ENCODE data around the gene NDUFS1. TPM values are rescaled to one million over a fixed set of nuclear protein-coding genes. Genes with fewer than 3 reads are reported as not detected.
"Not testable (repeated sequence)": the region's sequence is repeated elsewhere in the genome, so short reads cannot be mapped to it uniquely, and the experiment has no call there.

Gene NDUFS1
- total RNA-seq = 100 to 1,000 TPM; 236 to 289 TPM
- long read RNA-seq, full-length matches to known transcripts = 207 of 231 reads
- long read RNA-seq, partial matches to known transcripts = 11 of 231 reads
- long read RNA-seq, other reads (novel, unspliced or antisense) = 13 of 231 reads

DNA sequence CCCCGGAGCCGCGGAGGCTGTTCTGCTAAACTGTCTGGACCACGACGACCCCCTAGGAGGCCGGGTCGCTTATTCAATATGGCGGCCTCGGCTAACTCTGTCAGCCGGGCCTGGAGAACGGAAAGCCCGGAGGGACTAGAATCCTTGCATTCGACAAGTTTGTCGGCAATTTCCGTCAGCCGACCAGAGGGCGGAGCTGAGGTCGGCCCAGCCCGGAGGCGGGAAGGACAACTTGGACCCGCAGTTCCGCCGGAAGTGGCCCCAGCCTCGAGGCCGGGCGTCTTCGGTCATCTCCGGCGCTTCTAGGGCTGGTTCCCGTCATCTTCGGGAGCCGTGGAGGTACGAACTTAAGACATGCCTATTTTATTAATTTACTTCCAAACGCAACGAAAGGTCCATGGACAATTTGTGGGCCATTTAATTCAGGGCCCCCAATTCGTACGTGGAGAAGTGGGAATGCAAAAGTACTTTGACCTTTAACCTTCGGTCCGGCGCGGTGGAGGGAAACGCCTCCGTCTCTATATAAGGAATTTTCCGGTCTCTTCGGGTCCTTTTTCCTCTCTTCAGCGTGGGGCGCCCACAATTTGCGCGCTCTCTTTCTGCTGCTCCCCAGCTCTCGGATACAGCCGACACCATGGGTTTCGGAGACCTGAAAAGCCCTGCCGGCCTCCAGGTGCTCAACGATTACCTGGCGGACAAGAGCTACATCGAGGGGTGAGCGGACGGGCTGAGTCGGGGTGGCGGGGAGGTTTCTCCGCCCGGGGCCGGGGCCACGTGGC, at the start of gene NDUFS1, which contains the start of gene EEF1B2:
NDUFS1 (minus strand) TSS at position 99 of the 779 bp plus-strand sequence. CDS start 5,766 bp downstream, outside the sequence.
EEF1B2 (plus strand) TSS at position 550 of the 779 bp plus-strand sequence; CDS start at position 635, 85 bp downstream.
- ATAC-seq (peak; percentile 96 to 97), DNase-seq (peak; percentile 98)
- intact Hi-C loops (cut with DNase I) = loop anchor here in 1 of 2 donors (5.0 to 10.0 kb wide), 2 partner anchors 118 to 285 kb away; partner anchors contain the start of gene ADAM23

DNA sequence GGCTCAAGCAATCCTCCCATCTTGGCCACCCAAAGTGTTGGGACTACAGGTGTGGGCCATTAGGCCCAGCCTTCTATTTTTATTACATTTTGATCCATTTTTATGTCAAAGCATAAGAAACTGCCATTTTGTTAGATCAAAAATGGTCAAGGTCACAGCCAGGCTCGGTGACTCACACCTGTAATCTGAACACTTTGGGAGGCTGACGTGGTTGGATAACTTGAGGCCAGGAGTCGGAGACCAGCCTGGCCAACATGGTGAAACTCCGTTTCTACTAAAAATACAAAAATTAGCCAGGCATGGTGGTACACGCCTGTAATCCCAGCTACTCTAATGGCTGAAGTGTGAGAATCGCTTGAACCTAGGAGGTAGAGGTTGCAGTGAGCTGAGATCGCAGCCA, 49.7 kb upstream of the NDUFS1 start:
- ATAC-seq (no peak), DNase-seq (no peak)
- intact Hi-C loops (cut with DNase I) = no loop called here

DNA sequence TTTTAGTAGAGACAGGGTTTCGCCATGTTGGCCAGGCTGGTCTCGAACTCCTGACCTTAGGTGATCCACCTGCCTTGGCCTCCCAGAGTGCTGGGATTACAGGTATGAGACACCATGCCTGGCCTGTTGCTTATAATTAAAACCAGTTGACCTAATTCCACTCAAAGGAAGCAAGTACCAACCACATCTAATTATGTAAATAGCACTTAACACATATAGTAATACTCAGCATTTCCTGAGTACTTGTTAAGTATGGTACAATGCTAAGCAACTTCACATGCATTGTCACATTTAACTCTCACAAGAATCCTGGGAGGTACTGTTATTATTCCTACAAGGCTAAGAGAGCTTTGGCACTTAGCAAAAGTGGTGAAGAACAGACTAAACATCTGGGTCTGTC, 48.1 kb upstream of the NDUFS1 start:
- ATAC-seq; DNase-seq; intact Hi-C loops (cut with DNase I): not testable (repeated sequence)

DNA sequence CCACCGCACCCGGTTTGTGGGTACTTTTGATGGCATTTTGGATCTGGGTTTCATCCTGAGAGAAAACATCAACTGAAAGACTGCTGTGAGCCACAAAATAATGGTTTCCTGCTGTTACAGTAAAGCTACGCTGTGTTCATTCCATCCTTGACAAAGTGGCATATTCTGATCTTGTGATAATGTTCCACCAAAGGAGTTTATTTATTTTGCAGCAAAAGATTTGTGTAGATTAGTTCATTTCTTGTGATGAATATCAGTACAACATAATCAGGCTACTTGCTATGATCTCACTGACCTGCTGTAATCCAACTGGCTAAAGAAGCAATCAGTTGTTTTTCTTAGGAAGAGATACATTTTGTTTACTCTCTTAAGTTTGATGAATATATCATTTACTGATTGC, 45.5 kb upstream of the NDUFS1 start:
- intact Hi-C loops (cut with DNase I) = no loop called here
- DNase-seq (no peak), ATAC-seq (no peak)

DNA sequence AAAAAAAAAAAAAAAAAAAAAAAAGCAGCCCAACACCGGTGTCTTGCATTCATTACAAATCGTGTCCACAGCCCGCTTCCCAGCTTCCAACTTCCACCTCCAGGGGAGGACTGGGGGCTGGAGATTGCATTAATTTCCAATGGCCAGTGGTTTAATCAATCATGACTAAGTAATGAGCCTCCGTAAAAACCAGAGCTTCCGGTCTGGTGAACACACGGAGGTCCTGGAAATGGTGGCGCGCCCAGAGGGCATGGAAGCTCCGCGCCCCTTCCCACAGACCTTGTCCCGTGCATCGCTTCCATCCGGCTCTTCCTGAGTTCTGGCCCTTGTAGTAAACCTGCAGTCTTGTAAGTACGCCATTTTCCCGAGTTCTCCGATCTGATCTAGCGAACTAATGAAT, 44.1 kb upstream of the NDUFS1 start:
- ATAC-seq (no peak), DNase-seq (no peak)
- intact Hi-C loops (cut with DNase I) = no loop called here

DNA sequence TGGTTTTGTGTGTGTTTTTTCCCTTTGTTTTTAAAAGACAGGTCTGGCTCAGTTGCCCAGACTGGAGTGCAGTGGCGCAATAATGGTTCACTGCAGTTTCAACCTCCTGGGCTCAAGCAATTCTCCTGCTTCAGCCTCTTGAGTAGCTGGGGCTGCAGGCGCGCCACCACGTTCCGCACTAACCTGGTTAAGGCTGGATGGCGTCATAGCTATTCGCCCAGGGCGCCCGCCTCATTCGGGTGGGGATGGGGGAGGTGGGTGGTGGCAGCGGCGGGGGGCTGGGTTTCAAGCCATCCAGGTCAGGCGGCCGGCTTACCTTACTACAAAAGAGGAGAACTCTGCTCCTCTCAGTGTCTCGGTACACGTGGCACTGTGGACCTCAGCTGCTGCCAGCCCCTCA, 43.2 kb upstream of the NDUFS1 start:
- no peak for DNase-seq
- ATAC-seq = no peak
- intact Hi-C loops (cut with DNase I) = no loop called here

DNA sequence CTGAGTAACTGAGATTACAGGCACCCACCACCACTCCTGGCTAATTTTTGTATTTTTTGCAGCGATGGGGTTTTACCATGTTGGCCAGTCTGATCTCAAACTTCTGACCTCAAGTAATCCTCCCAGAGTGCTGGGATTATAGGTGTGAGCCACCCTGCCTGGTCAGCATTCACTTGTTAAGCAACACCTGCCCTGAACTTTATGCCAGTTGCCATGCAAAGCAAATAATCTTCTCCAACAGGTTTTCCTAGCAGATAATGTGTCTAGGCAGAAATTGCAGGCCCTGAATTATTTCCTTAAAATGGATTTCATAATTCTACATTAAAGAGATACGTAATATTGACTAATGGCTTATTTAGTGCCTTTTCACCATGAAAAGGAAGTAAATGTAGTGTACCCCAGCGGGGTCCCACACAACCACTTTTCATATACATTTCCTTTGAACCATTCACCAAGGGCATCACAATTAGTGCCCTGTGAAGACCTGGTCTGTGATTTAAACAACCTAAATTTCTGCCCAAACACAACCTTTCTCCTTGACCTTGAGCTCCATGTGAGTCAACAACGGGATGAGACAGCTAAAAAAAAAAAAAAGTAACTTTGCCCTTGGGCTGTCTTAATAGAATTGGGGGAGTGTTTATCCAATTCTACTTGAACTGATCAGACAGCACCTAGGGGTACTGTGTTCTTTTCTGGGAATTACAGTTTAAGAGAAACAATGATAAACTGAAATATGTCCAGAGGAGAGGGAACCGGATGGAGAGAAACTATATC, 42.0 kb upstream of the NDUFS1 start:
- intact Hi-C loops (cut with DNase I) = no loop called here
- DNase-seq = no peak

DNA sequence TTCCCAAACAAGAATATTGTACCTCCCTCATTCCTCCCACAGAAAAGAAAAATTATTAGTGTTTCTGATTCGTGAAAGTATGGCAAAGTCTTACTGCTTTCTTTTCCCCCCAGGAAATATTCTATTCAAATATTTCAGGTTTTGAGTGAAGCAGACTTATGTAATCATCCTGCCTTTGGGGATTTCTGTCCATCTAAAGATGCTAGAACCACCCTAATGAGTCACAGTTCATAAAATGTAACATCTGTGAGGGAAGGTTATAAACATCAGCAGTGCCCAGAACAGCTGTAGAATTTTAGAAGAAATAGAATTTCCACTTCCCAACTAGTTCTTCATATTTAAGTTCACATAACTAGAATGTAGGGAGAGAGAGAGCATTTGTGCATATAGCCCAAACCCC, 39.4 kb upstream of the NDUFS1 start:
- intact Hi-C loops (cut with DNase I) = no loop called here
- ATAC-seq (peak in 1 of 2 donors; percentile 66), DNase-seq (no peak)

More for the DNA sequence above, 42.0 kb upstream of the NDUFS1 start:
- ATAC-seq = no peak

DNA sequence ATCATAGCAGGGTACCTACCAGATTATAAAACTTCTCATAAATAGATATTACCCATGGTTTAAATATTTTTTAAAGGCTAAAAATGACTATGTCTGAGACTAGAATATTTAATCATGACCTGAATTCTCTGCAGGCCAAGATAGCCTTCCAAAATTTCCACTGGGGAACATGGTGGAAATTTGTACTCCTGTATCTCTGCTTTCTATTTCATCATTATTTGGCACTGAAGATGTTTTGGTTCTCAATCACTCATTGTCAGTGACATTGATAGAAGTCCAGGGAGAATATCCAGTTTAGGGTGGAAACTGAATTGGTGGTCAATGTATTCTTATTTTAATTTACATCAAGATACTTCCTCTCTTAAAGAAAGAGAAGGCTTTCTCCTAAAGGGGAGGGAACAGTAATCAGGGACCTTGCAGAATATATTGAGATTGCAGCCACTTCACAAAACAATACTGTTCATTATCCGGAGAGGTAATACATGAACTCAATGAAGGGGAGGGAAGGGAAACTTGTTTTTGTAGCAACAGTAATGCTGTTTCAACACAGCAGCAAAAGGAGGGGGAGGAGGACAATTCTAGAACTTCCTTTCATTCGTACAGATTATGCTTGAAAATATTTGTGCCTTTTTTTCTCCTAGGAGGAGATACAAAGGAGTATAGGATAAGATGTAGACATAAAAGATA, 34.6 kb upstream of the NDUFS1 start:
- no peak for ATAC-seq
- intact Hi-C loops (cut with DNase I) = no loop called here

DNA sequence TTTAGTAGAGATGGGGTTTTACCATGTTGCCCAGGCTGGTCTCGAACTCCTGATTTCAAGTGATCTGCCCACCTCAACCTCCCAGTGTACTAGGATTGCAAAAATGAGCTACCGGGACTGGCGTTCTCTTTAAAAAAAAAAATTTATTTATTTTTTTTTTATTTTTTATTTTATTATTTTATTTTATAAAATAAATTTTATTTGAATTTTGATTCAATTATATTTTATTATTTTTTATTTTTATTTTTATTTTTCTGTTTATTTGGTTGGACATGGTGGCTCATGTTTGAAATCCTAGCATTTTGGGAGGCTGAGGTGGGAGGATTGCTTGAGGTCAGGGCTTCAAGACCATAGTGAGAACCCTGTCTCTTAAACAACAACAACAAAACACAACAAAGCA, 32.9 kb upstream of the NDUFS1 start:
- intact Hi-C loops (cut with DNase I) = no loop called here
- ATAC-seq (no peak), DNase-seq (no peak)

More for the DNA sequence above, 34.6 kb upstream of the NDUFS1 start:
- no peak for DNase-seq

DNA sequence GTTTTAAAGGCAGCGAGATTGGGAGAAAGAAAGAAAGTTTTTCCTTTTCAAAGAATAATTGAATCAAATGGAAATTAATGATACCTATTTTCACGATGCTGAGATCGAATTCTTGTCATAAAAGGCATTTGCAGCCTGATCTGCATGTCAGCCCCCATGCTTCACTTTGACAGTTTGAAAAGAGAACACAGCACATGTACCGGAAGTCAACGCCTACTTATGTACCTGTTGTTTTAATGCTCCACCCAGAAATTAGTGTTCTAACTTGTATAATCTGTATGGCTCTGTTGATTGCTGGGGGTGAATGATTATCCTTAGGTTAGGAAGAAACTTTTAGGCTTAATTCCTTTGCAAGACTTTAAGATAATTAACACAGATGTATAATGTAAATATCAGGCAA, 31.4 kb upstream of the NDUFS1 start:
- DNase-seq (no peak), ATAC-seq (no peak)
- intact Hi-C loops (cut with DNase I) = no loop called here

DNA sequence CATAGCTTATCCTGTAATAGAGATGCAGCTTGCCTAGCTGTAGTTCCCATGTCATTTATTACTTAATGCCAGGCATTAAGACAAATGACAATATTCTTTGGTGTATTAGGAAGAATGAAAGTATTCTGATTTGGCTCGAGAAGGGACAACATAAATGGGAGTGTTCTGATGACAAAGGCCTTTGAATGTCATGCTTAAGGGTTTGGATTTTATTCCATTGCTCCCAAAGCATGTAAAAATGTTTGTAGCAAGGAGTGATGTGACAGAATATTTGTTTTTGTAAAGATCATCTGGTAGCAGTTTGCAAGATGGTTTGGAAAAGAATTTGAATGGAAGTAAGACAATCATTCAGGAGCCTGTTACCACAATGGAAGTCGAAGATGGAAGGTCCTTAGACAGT, 30.9 kb upstream of the NDUFS1 start:
- DNase-seq = no peak
- intact Hi-C loops (cut with DNase I) = no loop called here
- ATAC-seq = no peak

DNA sequence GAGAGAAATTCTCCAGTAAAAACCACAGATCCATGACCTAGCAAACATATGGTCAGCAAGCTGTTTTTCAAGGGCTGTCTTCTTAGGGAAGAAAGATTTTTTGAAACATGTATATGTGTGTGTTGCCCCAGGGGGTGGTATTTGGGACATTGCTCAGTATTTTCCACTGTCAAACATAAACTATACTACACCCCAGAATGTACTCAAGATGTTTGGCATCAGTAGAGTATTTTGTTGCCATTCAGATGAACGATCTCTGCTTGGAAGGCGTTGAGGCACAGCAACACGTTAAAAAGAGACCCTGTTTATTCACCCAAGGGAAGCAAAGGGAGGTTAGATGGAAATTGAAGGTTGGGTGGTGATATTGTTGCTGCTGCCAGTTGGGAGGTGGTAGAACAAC, 30.4 kb upstream of the NDUFS1 start:
- DNase-seq = no peak
- ATAC-seq = no peak
- intact Hi-C loops (cut with DNase I) = no loop called here

DNA sequence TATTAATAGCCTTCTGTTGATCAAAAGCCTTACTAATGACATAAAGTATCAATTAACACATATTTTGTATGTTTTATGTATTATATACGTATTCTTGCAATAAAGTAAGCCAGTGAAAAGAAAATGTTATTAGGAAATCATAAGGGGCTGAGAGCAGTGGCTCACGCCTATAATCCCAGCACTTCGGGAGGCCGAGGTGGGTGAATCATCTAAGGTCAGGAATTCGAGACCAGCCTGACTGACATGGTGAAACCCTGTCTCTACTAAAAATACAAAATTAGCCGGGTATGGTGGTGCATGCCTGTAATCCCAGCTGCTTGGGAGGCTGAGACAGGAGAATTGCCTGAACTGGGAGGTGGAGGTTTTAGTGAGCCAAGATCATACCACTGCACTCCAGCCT, 22.3 kb upstream of the NDUFS1 start:
- intact Hi-C loops (cut with DNase I); ATAC-seq; DNase-seq: not testable (repeated sequence)

DNA sequence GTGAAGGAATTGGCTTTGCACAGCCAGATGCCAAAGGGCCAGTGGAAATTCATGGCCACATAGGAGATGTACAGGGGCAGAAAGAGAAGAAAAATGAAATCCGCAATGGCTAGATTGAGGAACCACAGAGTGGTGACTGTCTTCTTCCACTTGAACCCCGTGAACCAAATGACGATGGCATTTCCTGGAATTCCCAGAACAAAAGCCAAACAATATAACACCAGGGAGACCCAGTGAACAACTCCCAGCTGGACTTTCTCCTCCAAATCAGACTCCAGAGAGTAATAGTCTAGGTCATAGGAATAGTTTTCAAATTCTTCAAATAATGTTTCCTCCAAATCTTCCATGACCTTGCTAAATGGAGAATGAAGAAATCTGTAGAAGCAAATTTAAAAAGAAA, 17.7 kb upstream of the NDUFS1 start:
- intact Hi-C loops (cut with DNase I) = no loop called here
- ATAC-seq (no peak), DNase-seq (no peak)

DNA sequence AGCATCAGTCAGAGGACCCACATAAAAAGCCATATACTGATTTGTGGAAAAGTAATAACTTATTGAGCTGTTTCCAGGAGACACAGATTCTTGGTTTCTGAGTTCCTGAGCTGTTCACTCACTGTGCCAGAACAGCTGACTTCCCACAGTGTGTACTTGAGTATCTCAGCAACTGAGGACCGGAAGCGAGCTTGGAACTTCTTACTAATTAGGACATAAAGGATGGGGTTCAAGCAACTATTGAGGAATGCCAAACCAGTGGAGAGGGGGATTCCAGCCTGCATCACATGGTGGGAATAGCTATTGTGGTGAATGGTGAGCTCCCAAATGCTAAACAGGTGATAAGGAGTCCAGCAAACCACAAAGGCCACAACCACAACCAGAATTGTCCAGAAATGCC, 16.9 kb upstream of the NDUFS1 start:
- intact Hi-C loops (cut with DNase I) = no loop called here
- DNase-seq (no peak), ATAC-seq (no peak)

DNA sequence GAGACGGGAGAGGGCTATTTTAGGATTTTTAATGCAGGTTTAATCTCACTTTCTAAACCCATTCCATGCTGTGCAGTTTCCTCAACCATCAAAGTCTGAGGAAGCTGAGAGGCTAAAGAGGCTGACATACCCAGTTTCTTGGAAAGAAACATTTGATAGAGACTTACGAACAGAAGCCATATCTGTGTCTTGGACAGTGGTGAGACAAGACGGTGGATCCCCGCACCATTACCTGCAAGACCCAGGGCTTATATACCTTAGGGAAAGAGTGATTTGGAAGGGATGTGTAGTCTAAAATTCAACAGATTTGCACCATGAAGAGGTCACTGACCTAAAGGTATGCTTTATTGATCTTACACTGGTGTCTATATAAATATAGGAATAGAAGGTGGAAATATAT, 13.9 kb upstream of the NDUFS1 start:
- DNase-seq (no peak), ATAC-seq (no peak)
- intact Hi-C loops (cut with DNase I) = no loop called here

DNA sequence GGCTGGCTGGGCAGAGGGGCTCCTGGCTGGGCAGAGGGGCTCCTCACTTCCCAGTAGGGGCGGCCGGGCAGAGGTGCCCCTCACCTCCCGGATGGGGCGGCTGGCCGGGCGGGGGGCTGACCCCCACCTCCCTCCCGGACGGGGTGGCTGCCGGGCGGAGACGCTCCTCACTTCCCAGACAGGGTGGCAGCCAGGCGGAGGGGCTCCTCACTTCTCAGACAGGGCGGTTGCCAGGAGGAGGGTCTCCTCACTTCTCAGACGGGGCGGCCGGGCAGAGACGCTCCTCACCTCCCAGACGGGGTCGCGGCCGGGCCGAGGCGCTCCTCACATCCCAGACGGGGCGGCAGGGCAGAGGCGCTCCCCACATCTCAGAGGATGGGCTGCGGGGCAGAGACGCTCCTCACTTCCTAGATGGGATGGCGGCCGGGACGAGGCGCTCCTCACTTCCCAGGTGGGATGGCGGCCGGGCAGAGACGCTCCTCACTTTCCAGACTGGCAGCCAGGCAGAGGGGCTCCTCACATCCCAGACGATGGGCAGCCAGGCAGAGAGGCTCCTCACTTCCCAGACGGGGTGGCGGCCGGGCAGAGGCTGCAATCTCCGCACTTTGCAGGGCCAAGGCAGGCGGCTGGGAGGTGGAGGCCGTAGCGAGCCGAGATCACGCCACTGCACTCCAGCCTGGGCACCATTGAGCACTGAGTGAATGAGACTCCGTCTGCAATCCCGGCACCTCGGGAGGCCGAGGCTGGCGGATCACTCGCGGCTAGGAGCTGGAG, 12.6 kb upstream of the NDUFS1 start:
- intact Hi-C loops (cut with DNase I); DNase-seq; ATAC-seq: not testable (repeated sequence)

DNA sequence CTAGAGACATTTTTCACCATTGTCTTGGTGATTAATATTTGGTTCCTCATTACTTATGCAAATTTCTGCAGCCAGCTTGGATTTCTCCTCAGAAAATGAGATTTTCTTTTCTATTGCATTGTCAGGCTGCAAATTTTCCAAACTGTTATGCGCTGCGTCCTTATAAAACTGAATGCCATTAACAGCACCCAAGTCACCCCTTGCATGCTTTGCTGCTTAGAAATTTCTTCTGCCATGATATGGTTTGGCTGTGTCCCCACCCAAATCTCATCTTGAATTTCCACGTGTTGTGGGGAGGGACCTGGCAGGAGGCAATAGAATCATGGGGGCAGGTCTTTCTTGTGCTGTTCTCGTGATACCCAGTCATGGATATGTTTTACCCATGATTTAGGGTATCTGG, 9.0 kb upstream of the NDUFS1 start:
- DNase-seq, ATAC-seq: not testable (repeated sequence)
- intact Hi-C loops (cut with DNase I) = loop anchor here in 1 of 2 donors (10.0 kb wide), 1 partner anchor 277 kb away; the partner anchor contains the start of gene ADAM23

All from left cardiac atrium (tissue), 4 donors.